ENCODE measurements around the gene RASGRF2. TPM values are rescaled to one million over a fixed set of nuclear protein-coding genes. Genes with fewer than 3 reads are reported as not detected.

Gene RASGRF2
- total and polyA plus RNA-seq, 10 donors = 0.74 to 13.9 (median 8.8) TPM

- no peak for TF ChIP-seq POLR2AphosphoS5 (IDR thresholded peaks at IDR 0.05)
- TF ChIP-seq CTCF (IDR thresholded peaks at IDR 0.05 in 8 of 11, conservative IDR thresholded peaks at IDR 0.05 in 3 of 11) = no peak
- TF ChIP-seq POLR2A (IDR thresholded peaks at IDR 0.05) = no peak
- Histone ChIP-seq H3K9me3 (no peaks in the 10 kb centered on the region), H3K4me3 (peak overlapping the region in 1 of 8 donors; percentile 3), H3K27ac (no peak overlapping the region), H3K4me1 (peaks cover 0 to 23% (median 6%) of the 10 kb centered on the region in 6 donors), H3K27me3 (replicated peaks in 1 of 7) (no peaks in the 10 kb centered on the region), H3K36me3 (no peaks in the 10 kb centered on the region)
- intact Hi-C loops (cut with DNase I; ENCODE audit: low total_unique reads) = no loop called here
- DNase-seq = no peak
- 75 to 86% (median 79%) methylated on average over 7 of the region's 7 CpGs for WGBS, 5 donors
Observed at GRCh38 chr5:80987078-80987766, 27.1 kb downstream of the RASGRF2 start.

GRCh38 chr5:80988419-80988935 lies 28.3 kb downstream of the RASGRF2 start:
- DNase-seq = no peak
- TF ChIP-seq POLR2A (IDR thresholded peaks at IDR 0.05) (no peak), POLR2AphosphoS5 (IDR thresholded peaks at IDR 0.05) (no peak), CTCF (IDR thresholded peaks at IDR 0.05 in 8 of 11, conservative IDR thresholded peaks at IDR 0.05 in 3 of 11) (no peak)
- H3K4me1 ChIP-seq = peaks cover 0 to 23% (median 6%) of the 10 kb centered on the region in 6 donors
- H3K27me3 ChIP-seq (replicated peaks in 1 of 7) = no peaks in the 10 kb centered on the region
- H3K36me3 ChIP-seq = no peaks in the 10 kb centered on the region
- H3K9me3 ChIP-seq = no peaks in the 10 kb centered on the region
- H3K27ac ChIP-seq = no peak overlapping the region
- H3K4me3 ChIP-seq = no peak overlapping the region
- WGBS, 5 donors = 71 to 94% (median 81%) methylated on average over 2 of the region's 2 CpGs
- intact Hi-C loops (cut with DNase I; ENCODE audit: low total_unique reads) = no loop called here

- Histone ChIP-seq H3K9me3 (no peaks in the 10 kb centered on the region), H3K36me3 (no peaks in the 10 kb centered on the region), H3K27ac (no peak overlapping the region), H3K27me3 (replicated peaks in 1 of 7) (no peaks in the 10 kb centered on the region), H3K4me3 (no peak overlapping the region), H3K4me1 (peaks cover 0 to 22% (median 6%) of the 10 kb centered on the region in 6 donors)
- DNase-seq = no peak
- intact Hi-C loops (cut with DNase I; ENCODE audit: low total_unique reads) = no loop called here
- no peak for TF ChIP-seq POLR2AphosphoS5 (IDR thresholded peaks at IDR 0.05)
- no peak for TF ChIP-seq POLR2A (IDR thresholded peaks at IDR 0.05)
- no peak for TF ChIP-seq CTCF (IDR thresholded peaks at IDR 0.05 in 8 of 11, conservative IDR thresholded peaks at IDR 0.05 in 3 of 11)
- WGBS, 5 donors = 78 to 89% (median 83%) methylated on average over 3 of the region's 3 CpGs
Observed at GRCh38 chr5:80989883-80990282, 29.7 kb downstream of the RASGRF2 start.

GRCh38 chr5:80990527-80990926 lies 30.4 kb downstream of the RASGRF2 start:
- Histone ChIP-seq H3K4me1 (peaks cover 0 to 17% (median 6%) of the 10 kb centered on the region in 6 donors), H3K27ac (no peak overlapping the region), H3K4me3 (no peak overlapping the region), H3K36me3 (no peaks in the 10 kb centered on the region), H3K27me3 (replicated peaks in 1 of 7) (no peaks in the 10 kb centered on the region), H3K9me3 (no peaks in the 10 kb centered on the region)
- TF ChIP-seq POLR2A (IDR thresholded peaks at IDR 0.05) = no peak
- no peak for TF ChIP-seq CTCF (IDR thresholded peaks at IDR 0.05 in 8 of 11, conservative IDR thresholded peaks at IDR 0.05 in 3 of 11)
- TF ChIP-seq POLR2AphosphoS5 (IDR thresholded peaks at IDR 0.05) = no peak
- 83 to 91% (median 90%) methylated on average over 2 of the region's 2 CpGs for WGBS, 5 donors
- DNase-seq = no peak
- intact Hi-C loops (cut with DNase I; ENCODE audit: low total_unique reads) = no loop called here

All from spleen (tissue), 11 donors.